GM18526 (cell line): ENCODE results near the gene ANO3.

Source experiments
- POLR2A ChIP-seq: IDR thresholded peaks from 3 replicates; pipeline ENCODE4 v1.6.1; 2011; ENCODE audit not compliant: insufficient read length; ENCODE audit errors: extremely low read depth

ANO3 gene

GRCh38 chr11:26522912-26523610 is 191.1 kb downstream of the ANO3 start:
- no peak for TF ChIP-seq POLR2A

- TF ChIP-seq POLR2A, result no peak
Measured at GRCh38 chr11:26527685-26528084, 195.8 kb downstream of the ANO3 start.

- TF ChIP-seq POLR2A, result no peak
Measured at GRCh38 chr11:26537341-26537740, 205.4 kb downstream of the ANO3 start.

GRCh38 chr11:26539517-26539916 is 207.6 kb downstream of the ANO3 start:
- no peak for TF ChIP-seq POLR2A

- TF ChIP-seq POLR2A, result no peak
Measured at GRCh38 chr11:26541870-26542269, 209.9 kb downstream of the ANO3 start.

- TF ChIP-seq POLR2A, result no peak
Measured at GRCh38 chr11:26549176-26549575, 217.2 kb downstream of the ANO3 start.

GRCh38 chr11:26550022-26550421 is 218.1 kb downstream of the ANO3 start:
- TF ChIP-seq POLR2A, result no peak

- no peak for TF ChIP-seq POLR2A
Measured at GRCh38 chr11:26551186-26551801, 219.4 kb downstream of the ANO3 start.

GRCh38 chr11:26553182-26553581 is 221.3 kb downstream of the ANO3 start:
- TF ChIP-seq POLR2A, result no peak

- TF ChIP-seq POLR2A, result no peak
Measured at GRCh38 chr11:26554455-26554854, 222.5 kb downstream of the ANO3 start.

- TF ChIP-seq POLR2A, result no peak
Measured at GRCh38 chr11:26556582-26556981, 224.7 kb downstream of the ANO3 start.

GRCh38 chr11:26557666-26558065 is 225.7 kb downstream of the ANO3 start:
- TF ChIP-seq POLR2A, result no peak

- no peak for TF ChIP-seq POLR2A
Measured at GRCh38 chr11:26558190-26558589, 226.3 kb downstream of the ANO3 start.

- no peak for TF ChIP-seq POLR2A
Measured at GRCh38 chr11:26569646-26570045, 237.7 kb downstream of the ANO3 start.

GRCh38 chr11:26571861-26572654 is 240.1 kb downstream of the ANO3 start, which contains the start of gene MUC15:
TSS of gene MUC15 (minus strand) at chr11:26572263. CDS start at chr11:26567094, 5,169 bp downstream.
- TF ChIP-seq POLR2A, result no peak
